Measurements from ENCODE around the gene STAT5A. TPM values are rescaled to one million over a fixed set of nuclear protein-coding genes. Genes with fewer than 3 reads are reported as not detected.

The STAT5A gene
- total and polyA plus RNA-seq, 9 of the 15 experiments (the other 6 are each of a cell fraction or from before 2014, with no cell fraction given): 79.9 to 415 (median 196) TPM

DNA sequence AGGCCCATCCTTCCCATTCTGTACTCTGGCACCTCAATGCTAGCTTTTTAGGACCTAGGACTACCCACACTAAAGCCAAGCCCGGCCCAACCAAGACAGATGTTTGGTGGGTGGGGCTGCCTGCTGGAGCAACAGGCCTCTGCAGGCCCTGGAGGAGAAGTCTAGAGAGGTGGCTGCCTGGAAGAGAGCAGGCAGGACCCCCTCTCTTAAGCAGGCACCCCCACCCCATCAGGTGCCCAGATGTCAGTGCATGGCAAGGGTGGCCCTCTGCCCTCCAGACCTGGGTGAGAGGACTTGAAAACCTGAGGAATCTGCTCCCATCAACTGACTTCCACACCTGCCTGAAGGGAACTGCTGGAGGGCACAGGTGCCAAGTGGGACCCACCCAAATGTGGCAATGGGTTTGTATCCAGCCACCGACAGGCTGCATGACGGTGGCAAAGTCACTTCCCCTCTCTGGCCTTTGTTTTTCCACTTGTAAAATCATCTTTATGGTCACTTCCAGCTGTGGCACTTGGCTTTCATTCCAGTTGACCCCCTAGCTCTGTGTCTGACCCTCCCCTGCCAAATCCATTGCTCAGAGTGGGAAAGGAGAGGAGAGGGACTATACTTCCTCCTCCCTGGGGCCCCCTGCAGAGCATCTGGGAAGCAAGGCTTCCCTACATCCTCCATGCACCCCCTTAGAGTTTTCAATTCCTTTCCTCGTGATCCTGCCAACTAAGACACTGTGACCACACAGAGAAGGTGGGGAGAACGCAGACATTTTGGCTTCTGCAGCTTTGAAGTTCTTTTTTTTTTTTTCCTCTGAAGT, 1.7 kb upstream of the STAT5A start:
- CTCF ChIA-PET (ENCODE audit: low intra/inter-chr PET ratio): interaction anchor here (0.6 kb wide), 1 partner anchor 111 kb away, joined by 3 read pairs; no protein-coding TSS in a partner anchor
- H3K27me3 ChIP-seq (ENCODE audit: control insufficient read depth in 2 of 2, insufficient read depth in 2 of 2, low read length in 2 of 2): no peaks in the 10 kb centered on the region
- no peak overlapping the region for H2AFZ ChIP-seq (ENCODE audit: low read depth, low read length)
- H4K20me1 ChIP-seq (replicated peaks; ENCODE audit: control insufficient read depth, insufficient read depth, low read length): no peaks in the 10 kb centered on the region
- H3K9me3 ChIP-seq (replicated peaks; ENCODE audit: control insufficient read depth, insufficient read depth, low read depth, low read length): no peaks in the 10 kb centered on the region
- BruUV-seq (replicated peaks): TSS peak; percentile 39
- ATAC-seq: peak; percentile 20
- peaks cover 100% of the 10 kb centered on the region for H3K79me2 ChIP-seq (ENCODE audit: control insufficient read depth, insufficient read depth, low read length)
- intact Hi-C loops (cut with micrococcal nuclease): loop anchor here (2.0 kb wide), 1 partner anchor 26 kb away; no protein-coding TSS in a partner anchor
- peaks cover 54% of the 10 kb centered on the region for H3K36me3 ChIP-seq (ENCODE audit: control insufficient read depth, insufficient read depth, low read length)
- 4% methylated on average over 5 of the region's 5 CpGs for WGBS (ENCODE audit: insufficient coverage, low coverage, missing lambda C conversion rate)
- peak overlapping the region; percentile 88 for H3K4me3 ChIP-seq
- DNase-seq (ENCODE audit: extremely low read depth in 1 of 4, low spot score in 3 of 4): peak in 2 of 4 experiments; percentile 32 to 71
- H3K4me1 ChIP-seq (replicated peaks in 1 of 2; ENCODE audit: control insufficient read depth in 2 of 2, insufficient read depth in 2 of 2, low read length in 2 of 2): peaks cover 46 to 59% of the 10 kb centered on the region in 2 experiments
- peak overlapping the region; percentile 78 for H3K27ac ChIP-seq (ENCODE audit: extremely low read depth, low read depth, low read length)
- in situ Hi-C loops (cut with MboI): no loop called here
- FAIRE-seq: peak; percentile 48
- no peaks in the 10 kb centered on the region for H3K9me1 ChIP-seq (ENCODE audit: control insufficient read depth, insufficient read depth, low read length)
- POLR2A ChIA-PET: interaction anchor here (0.6 to 2.9 kb wide), 8 partner anchors 9 to 279 kb away, joined by 3 to 15 read pairs (median 4); no protein-coding TSS in a partner anchor
- peak overlapping the region; percentile 88 for H3K4me2 ChIP-seq (ENCODE audit: insufficient read depth, low read length)
- peak overlapping the region; percentile 83 to 97 for H3K9ac ChIP-seq (ENCODE audit: insufficient read depth in 1 of 2, low read depth in 2 of 2, low read length in 2 of 2)
- TF ChIP-seq, protein P1, sequence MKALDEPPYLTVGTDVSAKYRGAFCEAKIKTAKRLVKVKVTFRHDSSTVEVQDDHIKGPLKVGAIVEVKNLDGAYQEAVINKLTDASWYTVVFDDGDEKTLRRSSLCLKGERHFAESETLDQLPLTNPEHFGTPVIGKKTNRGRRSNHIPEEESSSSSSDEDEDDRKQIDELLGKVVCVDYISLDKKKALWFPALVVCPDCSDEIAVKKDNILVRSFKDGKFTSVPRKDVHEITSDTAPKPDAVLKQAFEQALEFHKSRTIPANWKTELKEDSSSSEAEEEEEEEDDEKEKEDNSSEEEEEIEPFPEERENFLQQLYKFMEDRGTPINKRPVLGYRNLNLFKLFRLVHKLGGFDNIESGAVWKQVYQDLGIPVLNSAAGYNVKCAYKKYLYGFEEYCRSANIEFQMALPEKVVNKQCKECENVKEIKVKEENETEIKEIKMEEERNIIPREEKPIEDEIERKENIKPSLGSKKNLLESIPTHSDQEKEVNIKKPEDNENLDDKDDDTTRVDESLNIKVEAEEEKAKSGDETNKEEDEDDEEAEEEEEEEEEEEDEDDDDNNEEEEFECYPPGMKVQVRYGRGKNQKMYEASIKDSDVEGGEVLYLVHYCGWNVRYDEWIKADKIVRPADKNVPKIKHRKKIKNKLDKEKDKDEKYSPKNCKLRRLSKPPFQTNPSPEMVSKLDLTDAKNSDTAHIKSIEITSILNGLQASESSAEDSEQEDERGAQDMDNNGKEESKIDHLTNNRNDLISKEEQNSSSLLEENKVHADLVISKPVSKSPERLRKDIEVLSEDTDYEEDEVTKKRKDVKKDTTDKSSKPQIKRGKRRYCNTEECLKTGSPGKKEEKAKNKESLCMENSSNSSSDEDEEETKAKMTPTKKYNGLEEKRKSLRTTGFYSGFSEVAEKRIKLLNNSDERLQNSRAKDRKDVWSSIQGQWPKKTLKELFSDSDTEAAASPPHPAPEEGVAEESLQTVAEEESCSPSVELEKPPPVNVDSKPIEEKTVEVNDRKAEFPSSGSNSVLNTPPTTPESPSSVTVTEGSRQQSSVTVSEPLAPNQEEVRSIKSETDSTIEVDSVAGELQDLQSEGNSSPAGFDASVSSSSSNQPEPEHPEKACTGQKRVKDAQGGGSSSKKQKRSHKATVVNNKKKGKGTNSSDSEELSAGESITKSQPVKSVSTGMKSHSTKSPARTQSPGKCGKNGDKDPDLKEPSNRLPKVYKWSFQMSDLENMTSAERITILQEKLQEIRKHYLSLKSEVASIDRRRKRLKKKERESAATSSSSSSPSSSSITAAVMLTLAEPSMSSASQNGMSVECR (CRISPR knock-in tag; IDR thresholded peaks at IDR 0.05): no peak
- TF ChIP-seq ZNF174 (CRISPR knock-in tag; IDR thresholded peaks at IDR 0.05) (no peak), PML (IDR thresholded peaks at IDR 0.05; ENCODE audit: low read length) (no peak), ETV6 (IDR thresholded peaks at IDR 0.05; ENCODE audit: borderline replicate concordance in 1 of 2, low read depth in 2 of 2, low read length in 1 of 2) (no peak), ETV6 (CRISPR knock-in tag; IDR thresholded peaks at IDR 0.05; ENCODE audit: borderline replicate concordance) (no peak), STAT5B (CRISPR knock-in tag; IDR thresholded peaks at IDR 0.05) (no peak), SAFB2 (IDR thresholded peaks at IDR 0.05; ENCODE audit: borderline replicate concordance, low read depth, low read length, severe bottlenecking) (no peak), FOS (IDR thresholded peaks at IDR 0.05; ENCODE audit: extremely low read depth, insufficient read length) (no peak), NFYB (IDR thresholded peaks at IDR 0.05; ENCODE audit: extremely low read depth, insufficient read length) (no peak), TCF7 (IDR thresholded peaks at IDR 0.05; ENCODE audit: borderline replicate concordance) (no peak)
- TF ChIP-seq, protein P2, sequence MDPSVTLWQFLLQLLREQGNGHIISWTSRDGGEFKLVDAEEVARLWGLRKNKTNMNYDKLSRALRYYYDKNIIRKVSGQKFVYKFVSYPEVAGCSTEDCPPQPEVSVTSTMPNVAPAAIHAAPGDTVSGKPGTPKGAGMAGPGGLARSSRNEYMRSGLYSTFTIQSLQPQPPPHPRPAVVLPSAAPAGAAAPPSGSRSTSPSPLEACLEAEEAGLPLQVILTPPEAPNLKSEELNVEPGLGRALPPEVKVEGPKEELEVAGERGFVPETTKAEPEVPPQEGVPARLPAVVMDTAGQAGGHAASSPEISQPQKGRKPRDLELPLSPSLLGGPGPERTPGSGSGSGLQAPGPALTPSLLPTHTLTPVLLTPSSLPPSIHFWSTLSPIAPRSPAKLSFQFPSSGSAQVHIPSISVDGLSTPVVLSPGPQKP (CRISPR knock-in tag; IDR thresholded peaks at IDR 0.05): no peak
- TF ChIP-seq, protein P3, sequence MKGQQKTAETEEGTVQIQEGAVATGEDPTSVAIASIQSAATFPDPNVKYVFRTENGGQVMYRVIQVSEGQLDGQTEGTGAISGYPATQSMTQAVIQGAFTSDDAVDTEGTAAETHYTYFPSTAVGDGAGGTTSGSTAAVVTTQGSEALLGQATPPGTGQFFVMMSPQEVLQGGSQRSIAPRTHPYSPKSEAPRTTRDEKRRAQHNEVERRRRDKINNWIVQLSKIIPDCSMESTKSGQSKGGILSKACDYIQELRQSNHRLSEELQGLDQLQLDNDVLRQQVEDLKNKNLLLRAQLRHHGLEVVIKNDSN (CRISPR knock-in tag; IDR thresholded peaks at IDR 0.05): no peak
- TF ChIP-seq, protein P4, sequence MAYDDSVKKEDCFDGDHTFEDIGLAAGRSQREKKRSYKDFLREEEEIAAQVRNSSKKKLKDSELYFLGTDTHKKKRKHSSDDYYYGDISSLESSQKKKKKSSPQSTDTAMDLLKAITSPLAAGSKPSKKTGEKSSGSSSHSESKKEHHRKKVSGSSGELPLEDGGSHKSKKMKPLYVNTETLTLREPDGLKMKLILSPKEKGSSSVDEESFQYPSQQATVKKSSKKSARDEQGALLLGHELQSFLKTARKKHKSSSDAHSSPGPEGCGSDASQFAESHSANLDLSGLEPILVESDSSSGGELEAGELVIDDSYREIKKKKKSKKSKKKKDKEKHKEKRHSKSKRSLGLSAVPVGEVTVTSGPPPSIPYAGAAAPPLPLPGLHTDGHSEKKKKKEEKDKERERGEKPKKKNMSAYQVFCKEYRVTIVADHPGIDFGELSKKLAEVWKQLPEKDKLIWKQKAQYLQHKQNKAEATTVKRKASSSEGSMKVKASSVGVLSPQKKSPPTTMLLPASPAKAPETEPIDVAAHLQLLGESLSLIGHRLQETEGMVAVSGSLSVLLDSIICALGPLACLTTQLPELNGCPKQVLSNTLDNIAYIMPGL (CRISPR knock-in tag; IDR thresholded peaks at IDR 0.05): no peak

Measured in K562 (cell line).